Activated naive CD4-positive, alpha-beta T cell treated with anti-CD3 and anti-CD28 coated beads, Interleukin-2, amount 10 ng/mL, durations not matched to agents 7 days and 5 days (primary cell): ENCODE results near the gene PCNX4.
A peak's percentile ranks its signal among the peaks of the same experiment; 100 is the strongest.

Experiments
- CTCF ChIA-PET: fragments of 350-600 bp; sonication (Branson Sonifier 250); formaldehyde crosslinking; loops from one replicate; lab custom pipeline; 2021; ENCODE audit warnings: antibody characterized with exemption; lab: Charles Lee
- DNase-seq: peaks from one replicate; pipeline ENCODE4 v3.0.0-alpha.2; 2020
- H3K27ac Mint-ChIP-seq: one replicate; pipeline ENCODE4 v1.8.0; 2021; ENCODE audit warnings: mild to moderate bottlenecking, moderate library complexity, mixed read lengths
- H3K27me3 Mint-ChIP-seq: one replicate; pipeline ENCODE4 v1.8.0; 2021; ENCODE audit warnings: mild to moderate bottlenecking, mixed read lengths
- H3K36me3 Mint-ChIP-seq: one replicate; pipeline ENCODE4 v1.8.0; 2021; ENCODE audit warnings: mixed read lengths
- H3K4me1 Mint-ChIP-seq: one replicate; pipeline ENCODE4 v1.8.0; 2021; ENCODE audit warnings: mixed read lengths
- H3K4me3 Mint-ChIP-seq: one replicate; pipeline ENCODE4 v1.8.0; 2021; ENCODE audit warnings: mild to moderate bottlenecking, moderate library complexity, mixed read lengths
- H3K9me3 Mint-ChIP-seq: one replicate; pipeline ENCODE4 v1.8.0; 2021; ENCODE audit warnings: mixed read lengths

Gene PCNX4

DNA sequence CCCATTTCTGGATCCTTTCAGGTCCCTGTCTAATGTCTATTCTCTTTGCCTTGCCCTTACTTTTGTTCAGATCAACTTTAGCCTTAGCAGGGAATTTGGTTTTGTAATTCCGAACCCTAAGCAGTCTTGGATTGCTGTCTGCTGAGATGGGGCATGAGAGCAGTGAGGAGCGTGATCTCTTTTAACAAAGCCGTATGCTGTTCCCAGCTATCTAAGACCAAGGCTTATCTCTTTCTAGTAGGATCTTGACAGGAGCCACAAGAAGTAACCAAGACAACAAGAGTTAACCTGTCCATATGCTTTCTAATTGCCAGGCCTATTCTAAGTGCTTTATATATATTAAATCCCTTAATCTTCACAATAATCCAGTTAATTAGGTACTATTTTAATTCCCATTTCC is 78.0 kb downstream of the PCNX4 start:
- no peak for DNase-seq
- Mint-ChIP-seq H3K27ac (no peak overlapping the region), H3K4me3 (no peak overlapping the region), H3K36me3 (no peaks in the 10 kb centered on the region), H3K4me1 (peaks cover 11% of the 10 kb centered on the region), H3K27me3 (peaks cover 5% of the 10 kb centered on the region), H3K9me3 (no peaks in the 10 kb centered on the region)
- CTCF ChIA-PET: interaction anchor here (3.1 kb wide), 1 partner anchor 14 kb away, joined by 13 read pairs; no protein-coding TSS in a partner anchor

DNA sequence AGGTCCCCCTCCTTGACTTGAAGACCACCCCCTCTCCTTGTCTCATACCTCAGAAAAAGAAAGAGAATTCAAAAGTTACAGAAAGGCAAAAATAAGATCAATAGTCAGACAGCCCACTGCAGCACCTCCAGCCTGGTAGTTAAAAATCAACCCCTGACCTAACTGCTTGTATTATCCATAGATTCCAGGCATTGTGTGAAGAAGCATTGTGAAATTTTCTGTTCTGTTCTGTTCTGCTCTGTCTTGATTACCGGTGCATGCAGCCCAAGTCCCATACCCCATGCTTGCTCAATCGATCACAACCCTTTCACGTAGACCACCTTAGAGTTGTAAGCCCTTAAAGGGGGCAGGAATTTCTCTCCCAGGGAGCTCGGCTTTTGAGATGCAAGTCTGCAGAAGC is 79.2 kb downstream of the PCNX4 start:
- H3K27me3 Mint-ChIP-seq: peaks cover 5% of the 10 kb centered on the region
- no peak for DNase-seq
- H3K27ac Mint-ChIP-seq: no peak overlapping the region
- peaks cover 6% of the 10 kb centered on the region for H3K4me1 Mint-ChIP-seq
- H3K4me3 Mint-ChIP-seq: no peak overlapping the region
- CTCF ChIA-PET: interaction anchor here (1.2 to 3.1 kb wide), 3 partner anchors 13 to 206 kb away, joined by 3 to 13 read pairs (median 3); no protein-coding TSS in a partner anchor
- H3K36me3 Mint-ChIP-seq: no peaks in the 10 kb centered on the region
- no peaks in the 10 kb centered on the region for H3K9me3 Mint-ChIP-seq

GRCh38 chr14:60171690-60172089 is 80.0 kb downstream of the PCNX4 start:
- CTCF ChIA-PET: interaction anchor here (1.2 to 3.1 kb wide), 3 partner anchors 12 to 207 kb away, joined by 3 to 13 read pairs (median 3); no protein-coding TSS in a partner anchor
- no peaks in the 10 kb centered on the region for H3K36me3 Mint-ChIP-seq
- no peak for DNase-seq
- H3K27me3 Mint-ChIP-seq: peaks cover 5% of the 10 kb centered on the region
- no peaks in the 10 kb centered on the region for H3K4me1 Mint-ChIP-seq
- H3K27ac Mint-ChIP-seq: no peak overlapping the region
- no peak overlapping the region for H3K4me3 Mint-ChIP-seq
- H3K9me3 Mint-ChIP-seq: no peaks in the 10 kb centered on the region

GRCh38 chr14:60174352-60175254 is 82.9 kb downstream of the PCNX4 start:
- Mint-ChIP-seq H3K27ac (no peak overlapping the region), H3K36me3 (no peaks in the 10 kb centered on the region), H3K27me3 (no peaks in the 10 kb centered on the region), H3K4me1 (no peaks in the 10 kb centered on the region), H3K9me3 (no peaks in the 10 kb centered on the region), H3K4me3 (no peak overlapping the region)
- CTCF ChIA-PET: interaction anchor here (0.5 to 1.3 kb wide), 2 partner anchors 10 to 216 kb away, joined by 3 read pairs; partner anchors contain the start of gene DHRS7
- DNase-seq: no peak

GRCh38 chr14:60175255-60175902 is 83.7 kb downstream of the PCNX4 start:
- no peaks in the 10 kb centered on the region for H3K9me3 Mint-ChIP-seq
- no peaks in the 10 kb centered on the region for H3K36me3 Mint-ChIP-seq
- no peak for DNase-seq
- no peak overlapping the region for H3K4me3 Mint-ChIP-seq
- no peaks in the 10 kb centered on the region for H3K27me3 Mint-ChIP-seq
- H3K27ac Mint-ChIP-seq: no peak overlapping the region
- CTCF ChIA-PET: interaction anchor here (0.5 kb wide), 1 partner anchor 217 kb away, joined by 3 read pairs; no protein-coding TSS in a partner anchor
- H3K4me1 Mint-ChIP-seq: no peaks in the 10 kb centered on the region

DNA sequence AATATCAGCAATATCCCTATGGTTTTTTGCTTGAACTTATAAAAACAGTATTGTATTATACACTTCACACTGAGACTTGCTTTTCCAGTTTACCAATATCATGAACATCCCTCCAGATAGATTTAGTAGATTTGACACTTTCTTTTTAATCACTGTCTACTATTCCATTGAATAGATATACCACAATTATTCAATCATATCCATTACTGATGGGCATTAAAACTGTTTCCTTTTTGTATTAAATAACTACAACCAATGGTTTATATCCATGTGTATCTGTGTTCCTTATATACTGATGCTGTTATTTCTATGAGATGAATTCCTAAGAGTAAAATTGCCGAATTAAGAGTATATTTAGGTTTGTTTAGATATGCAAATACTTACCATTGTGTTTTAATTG is 86.4 kb downstream of the PCNX4 start:
- Mint-ChIP-seq H3K36me3 (no peaks in the 10 kb centered on the region), H3K4me1 (peaks cover under 1% of the 10 kb centered on the region), H3K4me3 (no peak overlapping the region), H3K9me3 (no peaks in the 10 kb centered on the region), H3K27me3 (no peaks in the 10 kb centered on the region), H3K27ac (no peak overlapping the region)
- DNase-seq: no peak
- CTCF ChIA-PET: no interaction called here

- DNase-seq: no peak
- no peaks in the 10 kb centered on the region for H3K36me3 Mint-ChIP-seq
- peaks cover 7% of the 10 kb centered on the region for H3K4me1 Mint-ChIP-seq
- no peak overlapping the region for H3K27ac Mint-ChIP-seq
- H3K4me3 Mint-ChIP-seq: no peak overlapping the region
- no peaks in the 10 kb centered on the region for H3K9me3 Mint-ChIP-seq
- CTCF ChIA-PET: interaction anchor here (1.0 kb wide), 1 partner anchor 214 kb away, joined by 4 read pairs; no protein-coding TSS in a partner anchor
- no peaks in the 10 kb centered on the region for H3K27me3 Mint-ChIP-seq
Measured at GRCh38 chr14:60178820-60179219, 87.1 kb downstream of the PCNX4 start.

DNA sequence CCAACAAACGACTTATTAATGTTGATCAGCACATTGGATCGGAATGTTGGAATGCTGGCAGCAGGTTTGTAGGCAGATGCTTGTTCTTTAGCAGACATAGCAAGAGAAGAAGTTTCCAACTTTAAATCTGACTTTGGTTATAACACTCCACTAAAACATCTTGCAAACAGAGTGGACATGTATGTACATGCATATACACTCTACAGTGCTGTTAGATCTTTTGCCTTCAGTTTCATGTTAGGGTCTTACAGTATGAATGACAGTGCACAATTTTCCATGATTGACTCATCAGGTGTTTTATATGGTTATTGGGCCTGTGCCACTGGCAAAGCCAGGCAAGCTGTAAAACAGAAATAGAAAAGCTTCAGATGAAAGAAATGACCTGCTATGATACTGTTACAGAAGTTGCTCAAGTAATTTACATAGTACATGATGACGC is 87.7 kb downstream of the PCNX4 start:
- Mint-ChIP-seq H3K36me3 (no peaks in the 10 kb centered on the region), H3K9me3 (no peaks in the 10 kb centered on the region), H3K27ac (no peak overlapping the region), H3K27me3 (no peaks in the 10 kb centered on the region), H3K4me3 (no peak overlapping the region), H3K4me1 (peaks cover 12% of the 10 kb centered on the region)
- CTCF ChIA-PET: interaction anchor here (1.0 to 8.5 kb wide), 3 partner anchors 14 to 214 kb away, joined by 4 to 124 read pairs (median 4); partner anchors contain the start of gene DHRS7
- DNase-seq: no peak

DNA sequence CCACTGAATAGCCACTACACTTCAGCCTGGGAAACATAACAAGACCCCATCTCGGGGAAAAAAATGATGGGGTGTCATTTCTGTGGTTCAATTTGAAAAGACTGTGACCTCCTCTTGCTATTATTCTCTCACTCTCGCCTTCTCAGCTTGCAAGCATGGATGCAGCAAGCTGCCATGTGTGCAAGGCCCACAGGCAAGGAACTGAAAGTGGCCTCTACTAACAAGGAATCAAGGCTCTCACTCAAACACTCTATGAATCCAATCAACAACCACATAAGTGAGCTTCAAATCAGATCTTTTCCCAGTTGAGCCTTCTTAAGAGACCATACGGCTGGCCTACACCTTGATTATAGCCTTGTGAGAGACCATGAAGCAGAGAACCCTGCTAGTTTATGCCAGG is 91.4 kb downstream of the PCNX4 start:
- no peak overlapping the region for H3K27ac Mint-ChIP-seq

GRCh38 chr14:60183741-60184140 is 92.0 kb downstream of the PCNX4 start:
- CTCF ChIA-PET: interaction anchor here (0.6 to 8.5 kb wide), 20 partner anchors 13 to 676 kb away, joined by 3 to 124 read pairs (median 5); partner anchors contain the start of genes DHRS7 and PCNX4
- no peaks in the 10 kb centered on the region for H3K27me3 Mint-ChIP-seq
- H3K36me3 Mint-ChIP-seq: no peaks in the 10 kb centered on the region
- peaks cover 14% of the 10 kb centered on the region for H3K4me1 Mint-ChIP-seq
- DNase-seq: no peak
- no peaks in the 10 kb centered on the region for H3K9me3 Mint-ChIP-seq
- H3K27ac Mint-ChIP-seq: peak overlapping the region; percentile 70
- H3K4me3 Mint-ChIP-seq: peak overlapping the region; percentile 67

More for the DNA sequence above, 91.4 kb downstream of the PCNX4 start:
- Mint-ChIP-seq H3K4me1 (peaks cover 14% of the 10 kb centered on the region), H3K36me3 (no peaks in the 10 kb centered on the region), H3K9me3 (no peaks in the 10 kb centered on the region), H3K27me3 (no peaks in the 10 kb centered on the region), H3K4me3 (no peak overlapping the region)
- no peak for DNase-seq
- CTCF ChIA-PET: interaction anchor here (0.7 to 8.5 kb wide), 15 partner anchors 13 to 676 kb away, joined by 3 to 124 read pairs (median 8); partner anchors contain the start of genes DHRS7 and PCNX4

- no peaks in the 10 kb centered on the region for H3K36me3 Mint-ChIP-seq
- CTCF ChIA-PET: interaction anchor here (0.6 to 8.5 kb wide), 29 partner anchors 12 to 677 kb away, joined by 3 to 124 read pairs (median 4); partner anchors contain the start of genes CCDC175, DHRS7 and PCNX4
- H3K27me3 Mint-ChIP-seq: no peaks in the 10 kb centered on the region
- DNase-seq: peak; percentile 37
- H3K4me1 Mint-ChIP-seq: peaks cover 14% of the 10 kb centered on the region
- peak overlapping the region; percentile 70 for H3K27ac Mint-ChIP-seq
- peak overlapping the region; percentile 67 for H3K4me3 Mint-ChIP-seq
- no peaks in the 10 kb centered on the region for H3K9me3 Mint-ChIP-seq
Measured at GRCh38 chr14:60184146-60184904, 92.6 kb downstream of the PCNX4 start.

GRCh38 chr14:60184905-60185555 is 93.3 kb downstream of the PCNX4 start:
- no peak overlapping the region for H3K27ac Mint-ChIP-seq
- CTCF ChIA-PET: interaction anchor here (0.6 to 8.5 kb wide), 20 partner anchors 11 to 678 kb away, joined by 3 to 124 read pairs (median 5); partner anchors contain the start of genes CCDC175, DHRS7 and PCNX4
- H3K36me3 Mint-ChIP-seq: no peaks in the 10 kb centered on the region
- H3K4me3 Mint-ChIP-seq: no peak overlapping the region
- DNase-seq: no peak
- H3K9me3 Mint-ChIP-seq: no peaks in the 10 kb centered on the region
- H3K4me1 Mint-ChIP-seq: peaks cover 14% of the 10 kb centered on the region
- H3K27me3 Mint-ChIP-seq: no peaks in the 10 kb centered on the region

DNA sequence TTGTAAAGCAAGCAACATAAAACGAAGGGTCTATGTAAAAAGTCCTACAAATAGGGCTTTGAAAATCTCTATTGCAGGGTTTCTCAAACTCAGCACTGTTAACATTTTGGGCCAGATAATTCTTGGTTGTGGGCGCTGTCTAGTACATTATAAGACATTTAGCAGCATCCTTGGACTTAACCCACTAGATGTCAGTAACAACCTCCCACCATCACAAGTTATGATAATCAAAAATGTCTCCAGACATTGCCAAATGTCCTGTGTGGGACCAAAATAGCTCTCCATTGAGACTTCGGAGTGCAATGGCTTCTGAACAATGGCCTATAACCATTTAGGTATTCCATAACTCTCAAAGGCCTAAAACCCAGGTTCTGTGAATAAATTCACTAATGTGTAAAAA is 96.4 kb downstream of the PCNX4 start:
- CTCF ChIA-PET: interaction anchor here (1.1 to 8.5 kb wide), 5 partner anchors 63 to 555 kb away, joined by 3 to 124 read pairs (median 4); no protein-coding TSS in a partner anchor

More for the DNA sequence above, 96.4 kb downstream of the PCNX4 start:
- H3K36me3 Mint-ChIP-seq: no peaks in the 10 kb centered on the region
- no peak for DNase-seq
- H3K4me3 Mint-ChIP-seq: no peak overlapping the region
- peaks cover 14% of the 10 kb centered on the region for H3K4me1 Mint-ChIP-seq
- no peaks in the 10 kb centered on the region for H3K27me3 Mint-ChIP-seq
- no peaks in the 10 kb centered on the region for H3K9me3 Mint-ChIP-seq
- no peak overlapping the region for H3K27ac Mint-ChIP-seq
